SK-N-MC (cell line): ENCODE measurements around the gene RAP1GDS1.

Experiments used
- EZH2 ChIP-seq: fragments of 200-600 bp; sonication (generic); IDR thresholded peaks from one replicate; pipeline ENCODE4 v1.6.1; 2017; ENCODE audit warnings: antibody characterized with exemption
- FOXP2 ChIP-seq: optimal IDR thresholded peaks from 2 replicates; pipeline ENCODE3; 2011; ENCODE audit warnings: mild to moderate bottlenecking, moderate library complexity; ENCODE audit not compliant: insufficient read depth; ENCODE audit errors: extremely low read length, control extremely low read depth
- POLR2AphosphoS5 ChIP-seq: IDR thresholded peaks from 2 replicates; pipeline ENCODE4 v1.6.1; 2012; ENCODE audit warnings: mild to moderate bottlenecking, low read depth, low read length, borderline replicate concordance

GRCh38 chr4:98369322-98369721 is 108.1 kb downstream of the RAP1GDS1 start:
- TF ChIP-seq EZH2 (no peak), POLR2AphosphoS5 (no peak), FOXP2 (no peak)
